PC-9 (cell line): Measurements from ENCODE around the gene RALB.

Experiments
- EZH2 ChIP-seq: fragments of 200-600 bp; sonication (generic); IDR thresholded peaks from 2 replicates; pipeline ENCODE4 v1.8.0; 2017; ENCODE audit warnings: antibody characterized with exemption, low read depth
- TF ChIP-seq, protein P1 (sequence below): fragments of 200-600 bp; sonication (generic); conservative IDR thresholded peaks from 2 replicates; pipeline ENCODE4 v1.6.1; 2017; ENCODE audit warnings: mixed run types, antibody characterized with exemption, mild to moderate bottlenecking, moderate library complexity

GRCh38 chr2:120269076-120269744 is 16.6 kb downstream of the RALB start:
- TF ChIP-seq, protein P1, sequence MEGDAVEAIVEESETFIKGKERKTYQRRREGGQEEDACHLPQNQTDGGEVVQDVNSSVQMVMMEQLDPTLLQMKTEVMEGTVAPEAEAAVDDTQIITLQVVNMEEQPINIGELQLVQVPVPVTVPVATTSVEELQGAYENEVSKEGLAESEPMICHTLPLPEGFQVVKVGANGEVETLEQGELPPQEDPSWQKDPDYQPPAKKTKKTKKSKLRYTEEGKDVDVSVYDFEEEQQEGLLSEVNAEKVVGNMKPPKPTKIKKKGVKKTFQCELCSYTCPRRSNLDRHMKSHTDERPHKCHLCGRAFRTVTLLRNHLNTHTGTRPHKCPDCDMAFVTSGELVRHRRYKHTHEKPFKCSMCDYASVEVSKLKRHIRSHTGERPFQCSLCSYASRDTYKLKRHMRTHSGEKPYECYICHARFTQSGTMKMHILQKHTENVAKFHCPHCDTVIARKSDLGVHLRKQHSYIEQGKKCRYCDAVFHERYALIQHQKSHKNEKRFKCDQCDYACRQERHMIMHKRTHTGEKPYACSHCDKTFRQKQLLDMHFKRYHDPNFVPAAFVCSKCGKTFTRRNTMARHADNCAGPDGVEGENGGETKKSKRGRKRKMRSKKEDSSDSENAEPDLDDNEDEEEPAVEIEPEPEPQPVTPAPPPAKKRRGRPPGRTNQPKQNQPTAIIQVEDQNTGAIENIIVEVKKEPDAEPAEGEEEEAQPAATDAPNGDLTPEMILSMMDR, result no peak
- TF ChIP-seq EZH2, result no peak
